IMR-90 (cell line): ENCODE data around the gene SPRED2. TPM values are rescaled to one million over a fixed set of nuclear protein-coding genes. Genes with fewer than 3 reads are reported as not detected.

Source experiments
- ATAC-seq: fragments of 200-7000 bp; cut with Tn5 transposase; 2 replicates; pipeline ENCODE4 v1.9.1; 2020; ENCODE audit warnings: low read depth, mild to moderate bottlenecking, moderate library complexity
- BruUV-seq: library from RNA; stranded (reverse); fragments of 400-500 nt; replicated peaks from 2 replicates; lab custom pipeline; 2021; lab: Mats Ljungman, UMichigan
- CTCF ChIA-PET: fragments of 300-600 bp; formaldehyde crosslinking; extraction: SDS; loops from one replicate; lab custom pipeline; 2021; ENCODE audit warnings: antibody characterized with exemption; lab: Yijun Ruan, JAX
- POLR2A ChIA-PET: fragments of 300-600 bp; sonication (Branson Sonifier 250); formaldehyde crosslinking; loops from one replicate; lab custom pipeline; 2022; ENCODE audit warnings: antibody characterized with exemption; ENCODE audit not compliant: unreplicated experiment; lab: Charles Lee
- DNase-seq: peaks from one replicate; pipeline ENCODE4 v3.0.0; 2013
- H2AFZ ChIP-seq: replicated peaks from 2 replicates; pipeline ENCODE3; 2013; ENCODE audit warnings: low read length, mild to moderate bottlenecking; ENCODE audit not compliant: poor library complexity
- H2AK5ac ChIP-seq: 2 replicates; pipeline ENCODE4 v1.6.1; 2013; ENCODE audit warnings: low read depth, low read length, inconsistent platforms
- H2AK9ac ChIP-seq: replicated peaks from 2 replicates; pipeline ENCODE3; 2013; ENCODE audit warnings: mild to moderate bottlenecking, low read depth, low read length, moderate library complexity; ENCODE audit not compliant: poor library complexity
- H2BK120ac ChIP-seq: 2 replicates; pipeline ENCODE4 v1.6.1; 2013; ENCODE audit warnings: low read depth, low read length, inconsistent platforms
- H2BK15ac ChIP-seq: 3 replicates; pipeline ENCODE4 v1.6.1; 2013; ENCODE audit warnings: low read depth, low read length, inconsistent platforms
- H2BK20ac ChIP-seq: 2 replicates; pipeline ENCODE4 v1.6.1; 2013; ENCODE audit warnings: low read depth, mild to moderate bottlenecking, inconsistent platforms, low read length, moderate library complexity
- H2BK5ac ChIP-seq: 2 replicates; pipeline ENCODE4 v1.6.1; 2013; ENCODE audit warnings: mild to moderate bottlenecking, low read depth, low read length, inconsistent platforms; ENCODE audit not compliant: poor library complexity, severe bottlenecking
- H3K14ac ChIP-seq: replicated peaks from 2 replicates; pipeline ENCODE4 v1.6.1; 2013; ENCODE audit warnings: low read depth, low read length, inconsistent platforms
- H3K18ac ChIP-seq: 2 replicates; pipeline ENCODE4 v1.6.1; 2013; ENCODE audit warnings: low read depth, low read length, control low read depth
- H3K23ac ChIP-seq: 2 replicates; pipeline ENCODE4 v1.6.1; 2013; ENCODE audit warnings: low read depth, low read length, inconsistent platforms
- H3K27ac ChIP-seq: 2 replicates; pipeline ENCODE4 v1.5.1; 2013; ENCODE audit warnings: mild to moderate bottlenecking, control low read depth, low read length; ENCODE audit not compliant: insufficient read depth
- H3K27me3 ChIP-seq: 2 replicates; pipeline ENCODE4 v1.6.1; 2013; ENCODE audit warnings: low read length; ENCODE audit not compliant: control insufficient read depth, insufficient read depth
- H3K36me3 ChIP-seq: 2 replicates; pipeline ENCODE4 v1.6.1; 2013; ENCODE audit warnings: low read length, mixed read lengths; ENCODE audit not compliant: control insufficient read depth, insufficient read depth
- H3K4ac ChIP-seq: 2 replicates; pipeline ENCODE4 v1.6.1; 2013; ENCODE audit warnings: low read depth, low read length, inconsistent platforms
- H3K4me1 ChIP-seq: 2 replicates; pipeline ENCODE4 v1.6.1; 2013; ENCODE audit warnings: low read length, mixed read lengths; ENCODE audit not compliant: control insufficient read depth, insufficient read depth
- H3K4me2 ChIP-seq: 2 replicates; pipeline ENCODE4 v1.6.1; 2013; ENCODE audit warnings: low read depth, mild to moderate bottlenecking, control low read depth, low read length, moderate library complexity
- H3K4me3 ChIP-seq: 2 replicates; pipeline ENCODE4 v1.5.1; 2013; ENCODE audit warnings: low read depth, mild to moderate bottlenecking, control low read depth, low read length, moderate library complexity; ENCODE audit not compliant: insufficient read depth
- H3K56ac ChIP-seq: 2 replicates; pipeline ENCODE4 v1.6.1; 2013; ENCODE audit warnings: low read length, inconsistent platforms; ENCODE audit not compliant: insufficient read depth; ENCODE audit errors: extremely low read depth
- H3K79me1 ChIP-seq, 2 experiments: 2 replicates each; pipeline ENCODE4 v1.6.1; 2013; ENCODE audit warnings: low read length in 2 of 2, inconsistent platforms in 1 of 2, low read depth in 1 of 2
- H3K9ac ChIP-seq: 2 replicates; pipeline ENCODE4 v1.6.1; 2013; ENCODE audit warnings: low read depth, low read length, control low read depth
- H3K9me1 ChIP-seq: 2 replicates; pipeline ENCODE4 v1.6.1; 2013; ENCODE audit warnings: low read length, inconsistent platforms; ENCODE audit not compliant: insufficient read depth
- H3K9me3 ChIP-seq: 2 replicates; pipeline ENCODE4 v1.6.1; 2013; ENCODE audit warnings: low read length; ENCODE audit not compliant: control insufficient read depth, insufficient read depth
- H4K20me1 ChIP-seq: 2 replicates; pipeline ENCODE4 v1.6.1; 2013; ENCODE audit warnings: low read length, inconsistent platforms; ENCODE audit not compliant: insufficient read depth
- H4K5ac ChIP-seq: 2 replicates; pipeline ENCODE4 v1.6.1; 2013; ENCODE audit warnings: mild to moderate bottlenecking, low read depth, low read length, control low read depth
- H4K8ac ChIP-seq, 2 experiments: 2 replicates each; pipeline ENCODE4 v1.6.1; 2013; ENCODE audit warnings: low read depth in 2 of 2, low read length in 2 of 2, control low read depth in 1 of 2, inconsistent platforms in 1 of 2
- H4K91ac ChIP-seq: 2 replicates; pipeline ENCODE4 v1.6.1; 2013; ENCODE audit warnings: low read depth, low read length, inconsistent platforms; ENCODE audit not compliant: insufficient read depth
- RCOR1 ChIP-seq: IDR thresholded peaks from 2 replicates; pipeline ENCODE4 v1.6.1; 2012; ENCODE audit warnings: mild to moderate bottlenecking, low read length, improper control_type of control experiment; ENCODE audit not compliant: insufficient replicate concordance
- RFX5 ChIP-seq: IDR thresholded peaks from 2 replicates; pipeline ENCODE4 v1.8.0; 2012; ENCODE audit warnings: low read depth, mild to moderate bottlenecking, low read length, moderate library complexity
- WGBS, 2 experiments: methylation state at CpG; one replicate each; pipeline versions ENCODE4 v1.1.5 to v1.1.7; 2013; ENCODE audit warnings: missing lambda C conversion rate in 2 of 2; ENCODE audit not compliant: insufficient read length in 1 of 2; ENCODE audit errors: extremely low coverage in 2 of 2; 5-methylcytosine and 5-hydroxymethylcytosine counted together
- dilution Hi-C: fragments of 300-500 bp; cut with HindIII; formaldehyde crosslinking; loops from one replicate; pipeline ENCODE4 v1.14.3; 2018; ENCODE audit warnings: low sequenced_read_pairs; ENCODE audit not compliant: unreplicated experiment
- in situ Hi-C: fragments of 300-500 bp; cut with MboI; formaldehyde crosslinking; loops from 3 replicates; pipeline ENCODE4 v1.14.3; 2019; ENCODE audit warnings: low sequenced_read_pairs, inconsistent platforms, mixed read lengths
- intact Hi-C: fragments of 100-400 bp; cut with micrococcal nuclease; formaldehyde crosslinking; loops from 2 replicates; pipeline ENCODE4 v1.10.0; 2022
- polyA plus RNA-seq, 3 experiments: library from polyadenylated mRNA; depleted of rRNA; stranded (reverse); fragments of >200 nt; gene quantifications; 2 replicates each; pipeline ENCODE4 v1.2.3, GENCODE V29; 2012; ENCODE audit warnings: low replicate concordance in 1 of 3
- total RNA-seq: library from RNA; depleted of rRNA; stranded (reverse); fragments of >200 nt; gene quantifications from 2 replicates; pipeline ENCODE4 v1.2.3, GENCODE V29; 2012

The SPRED2 gene
- total and polyA plus RNA-seq, 2 of the 4 experiments (the other 2 are of a cell fraction) = 4.8 to 18.7 TPM

- TF ChIP-seq RFX5 = no peak
Measured at GRCh38 chr2:65313126-65313953, 119.1 kb downstream of the SPRED2 start (continued).

DNA sequence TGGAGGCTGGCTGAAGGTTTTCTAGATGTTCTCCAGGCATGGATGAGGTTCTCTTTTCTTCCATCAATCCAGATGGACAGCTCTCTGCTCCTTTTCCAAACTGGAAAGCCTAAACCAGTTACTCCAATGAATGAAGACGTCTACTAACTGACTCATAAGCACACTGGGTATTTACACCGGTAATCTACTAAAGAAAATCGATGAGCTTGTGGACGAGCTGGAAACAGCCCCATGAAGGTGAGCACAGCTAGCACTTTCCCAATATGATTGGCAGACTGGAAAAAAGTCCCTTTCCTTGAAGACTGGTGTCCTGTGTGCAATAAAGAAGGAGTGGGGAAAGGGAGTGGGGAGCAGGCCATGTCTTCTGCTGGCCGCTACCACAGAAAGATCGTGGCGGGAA, 120.8 kb downstream of the SPRED2 start:
- Histone ChIP-seq H4K5ac (no peak overlapping the region), H3K4me1 (peaks cover 9% of the 10 kb centered on the region), H2BK20ac (no peak overlapping the region), H3K9me3 (no peaks in the 10 kb centered on the region), H2AFZ (no peak overlapping the region), H3K27me3 (no peaks in the 10 kb centered on the region), H3K4me3 (no peak overlapping the region), H4K20me1 (no peaks in the 10 kb centered on the region), H3K18ac (no peak overlapping the region), H3K27ac (no peak overlapping the region), H3K9me1 (peaks cover 16% of the 10 kb centered on the region), H3K36me3 (peaks cover 36% of the 10 kb centered on the region), H3K9ac (no peak overlapping the region), H3K23ac (no peak overlapping the region), H3K79me1 (peaks cover 14 to 38% of the 10 kb centered on the region in 2 experiments), H4K8ac (no peak overlapping the region), H3K4ac (no peak overlapping the region), H3K14ac (no peak overlapping the region), H2BK120ac (no peak overlapping the region), H4K91ac (no peak overlapping the region), H2AK9ac (no peak overlapping the region), H2BK15ac (no peak overlapping the region), H2BK5ac (no peak overlapping the region), H2AK5ac (no peak overlapping the region), H3K4me2 (no peak overlapping the region), H3K56ac (no peak overlapping the region)
- ATAC-seq (no peak), DNase-seq (no peak)
- WGBS, 2 experiments = 100% methylated on average over 2 of the region's 7 CpGs; no CpG with 5 or more reads in 1 of the 2 experiments
- CTCF ChIA-PET = interaction anchor here (0.9 kb wide), 1 partner anchor 9 kb away, joined by 3 read pairs; no protein-coding TSS in a partner anchor
- intact Hi-C loops = no loop called here
- in situ Hi-C loops = no loop called here
- no TSS peak for BruUV-seq
- no peak for TF ChIP-seq RCOR1
- dilution Hi-C loops = no loop called here
- POLR2A ChIA-PET = no interaction called here
